ENCODE measurements around the gene TRPV4. TPM values are rescaled to one million over a fixed set of nuclear protein-coding genes. Genes with fewer than 3 reads are reported as not detected.

TRPV4 gene
- total RNA-seq, 4 donors from 2014 or later, result not detected

- Histone ChIP-seq H3K27me3 (no peaks in the 10 kb centered on the region), H3K9me3 (no peaks in the 10 kb centered on the region), H3K4me3 (no peak overlapping the region), H3K4me1 (no peaks in the 10 kb centered on the region), H3K27ac (no peak overlapping the region), H3K36me3 (no peaks in the 10 kb centered on the region)
- intact Hi-C loops (cut with DNase I; ENCODE audit: low total_unique reads) (no loop called here), in situ Hi-C loops (cut with MboI; ENCODE audit: low sequenced_read_pairs in 4 of 4) (no loop called here)
- DNase-seq (no peak), ATAC-seq (no peak)
- TF ChIP-seq, protein P1, sequence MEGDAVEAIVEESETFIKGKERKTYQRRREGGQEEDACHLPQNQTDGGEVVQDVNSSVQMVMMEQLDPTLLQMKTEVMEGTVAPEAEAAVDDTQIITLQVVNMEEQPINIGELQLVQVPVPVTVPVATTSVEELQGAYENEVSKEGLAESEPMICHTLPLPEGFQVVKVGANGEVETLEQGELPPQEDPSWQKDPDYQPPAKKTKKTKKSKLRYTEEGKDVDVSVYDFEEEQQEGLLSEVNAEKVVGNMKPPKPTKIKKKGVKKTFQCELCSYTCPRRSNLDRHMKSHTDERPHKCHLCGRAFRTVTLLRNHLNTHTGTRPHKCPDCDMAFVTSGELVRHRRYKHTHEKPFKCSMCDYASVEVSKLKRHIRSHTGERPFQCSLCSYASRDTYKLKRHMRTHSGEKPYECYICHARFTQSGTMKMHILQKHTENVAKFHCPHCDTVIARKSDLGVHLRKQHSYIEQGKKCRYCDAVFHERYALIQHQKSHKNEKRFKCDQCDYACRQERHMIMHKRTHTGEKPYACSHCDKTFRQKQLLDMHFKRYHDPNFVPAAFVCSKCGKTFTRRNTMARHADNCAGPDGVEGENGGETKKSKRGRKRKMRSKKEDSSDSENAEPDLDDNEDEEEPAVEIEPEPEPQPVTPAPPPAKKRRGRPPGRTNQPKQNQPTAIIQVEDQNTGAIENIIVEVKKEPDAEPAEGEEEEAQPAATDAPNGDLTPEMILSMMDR (IDR thresholded peaks at IDR 0.05 in 4 of 5, conservative IDR thresholded peaks at IDR 0.05 in 1 of 5), result no peak
- no peak for TF ChIP-seq POLR2A (IDR thresholded peaks at IDR 0.05)
These were observed 65.7 kb downstream of the TRPV4 start for GRCh38 chr12:109767456-109767855.

DNA sequence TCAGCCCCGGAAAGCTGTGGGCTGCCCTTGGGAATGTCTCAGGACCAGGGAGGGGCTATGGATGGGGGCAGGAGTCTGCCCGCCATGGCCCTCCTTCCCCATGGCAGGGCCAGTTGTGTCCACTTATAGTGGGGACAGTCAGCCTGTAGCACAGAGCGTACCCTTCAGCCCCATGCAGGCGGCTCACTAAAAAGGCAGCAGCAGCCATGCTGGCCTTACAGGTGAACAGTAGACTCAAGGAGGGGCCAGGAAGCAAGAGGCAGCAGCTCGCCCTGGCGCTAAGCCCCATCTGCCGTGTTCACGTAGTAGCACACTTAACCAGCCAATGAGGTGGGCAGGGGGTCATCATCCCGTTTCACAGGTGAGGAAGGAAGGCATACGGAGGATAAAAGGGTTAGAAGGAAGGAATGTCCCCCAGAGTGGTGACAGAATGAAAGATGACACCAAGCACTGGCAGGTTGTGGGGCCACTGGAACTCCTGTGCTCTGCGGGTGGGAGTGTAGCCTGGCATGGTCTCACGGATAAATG, 66.9 kb downstream of the TRPV4 start:
- intact Hi-C loops (cut with DNase I; ENCODE audit: low total_unique reads) (no loop called here), in situ Hi-C loops (cut with MboI; ENCODE audit: low sequenced_read_pairs in 4 of 4) (no loop called here)
- ATAC-seq, result no peak
- TF ChIP-seq, protein P1 (IDR thresholded peaks at IDR 0.05 in 4 of 5, conservative IDR thresholded peaks at IDR 0.05 in 1 of 5), result no peak
- TF ChIP-seq POLR2A (IDR thresholded peaks at IDR 0.05), result no peak
- no peaks in the 10 kb centered on the region for H3K9me3 ChIP-seq
- H3K27me3 ChIP-seq, result no peaks in the 10 kb centered on the region
- no peak for DNase-seq
- H3K4me1 ChIP-seq, result no peaks in the 10 kb centered on the region
- H3K27ac ChIP-seq, result no peak overlapping the region
- H3K36me3 ChIP-seq, result no peaks in the 10 kb centered on the region
- no peak overlapping the region for H3K4me3 ChIP-seq

DNA sequence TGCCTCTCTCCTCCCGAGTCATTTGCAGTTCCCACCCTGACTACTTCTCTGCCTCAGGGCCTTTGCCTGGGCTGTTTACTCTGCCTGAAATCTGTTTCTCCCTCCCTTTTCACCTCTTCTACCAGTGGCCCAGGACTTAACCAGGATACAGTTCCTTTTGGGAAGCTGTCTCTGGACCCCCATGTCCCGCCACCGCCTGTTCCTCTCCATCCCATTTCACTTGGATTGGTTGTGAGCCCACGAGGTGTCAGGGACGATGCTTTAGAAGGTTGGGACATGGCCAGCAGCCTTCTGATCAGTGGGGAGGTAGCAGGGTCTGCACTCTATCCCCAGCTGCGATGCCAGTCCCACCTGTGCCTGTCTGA, 67.8 kb downstream of the TRPV4 start:
- no peak for ATAC-seq
- in situ Hi-C loops (cut with MboI; ENCODE audit: low sequenced_read_pairs in 4 of 4) (no loop called here), intact Hi-C loops (cut with DNase I; ENCODE audit: low total_unique reads) (no loop called here)
- DNase-seq, result no peak
- Histone ChIP-seq H3K4me3 (no peak overlapping the region), H3K27me3 (no peaks in the 10 kb centered on the region), H3K4me1 (no peaks in the 10 kb centered on the region), H3K9me3 (no peaks in the 10 kb centered on the region), H3K36me3 (no peaks in the 10 kb centered on the region), H3K27ac (no peak overlapping the region)
- TF ChIP-seq POLR2A (IDR thresholded peaks at IDR 0.05), result no peak
- TF ChIP-seq, protein P1 (IDR thresholded peaks at IDR 0.05 in 4 of 5, conservative IDR thresholded peaks at IDR 0.05 in 1 of 5), result no peak

GRCh38 chr12:109764776-109765445, 68.3 kb downstream of the TRPV4 start:
- no peak for DNase-seq
- no peaks in the 10 kb centered on the region for H3K27me3 ChIP-seq

More at GRCh38 chr12:109764776-109765445, 68.3 kb downstream of the TRPV4 start:
- H3K9me3 ChIP-seq, result no peaks in the 10 kb centered on the region
- no peak for ATAC-seq
- H3K27ac ChIP-seq, result no peak overlapping the region
- intact Hi-C loops (cut with DNase I; ENCODE audit: low total_unique reads) (no loop called here), in situ Hi-C loops (cut with MboI; ENCODE audit: low sequenced_read_pairs in 4 of 4) (no loop called here)
- H3K4me1 ChIP-seq, result no peaks in the 10 kb centered on the region
- H3K4me3 ChIP-seq, result no peak overlapping the region
- no peaks in the 10 kb centered on the region for H3K36me3 ChIP-seq
- TF ChIP-seq, protein P1 (IDR thresholded peaks at IDR 0.05 in 4 of 5, conservative IDR thresholded peaks at IDR 0.05 in 1 of 5), result no peak
- TF ChIP-seq POLR2A (IDR thresholded peaks at IDR 0.05), result no peak
